ENCODE results near the gene MED13L. TPM values are rescaled to one million over a fixed set of nuclear protein-coding genes. Genes with fewer than 3 reads are reported as not detected.

The MED13L gene
- total and polyA plus RNA-seq, 2 donors (not counting 3 experiments of a cell fraction or from before 2014, with no cell fraction given) = 27.4 to 93.6 TPM

DNA sequence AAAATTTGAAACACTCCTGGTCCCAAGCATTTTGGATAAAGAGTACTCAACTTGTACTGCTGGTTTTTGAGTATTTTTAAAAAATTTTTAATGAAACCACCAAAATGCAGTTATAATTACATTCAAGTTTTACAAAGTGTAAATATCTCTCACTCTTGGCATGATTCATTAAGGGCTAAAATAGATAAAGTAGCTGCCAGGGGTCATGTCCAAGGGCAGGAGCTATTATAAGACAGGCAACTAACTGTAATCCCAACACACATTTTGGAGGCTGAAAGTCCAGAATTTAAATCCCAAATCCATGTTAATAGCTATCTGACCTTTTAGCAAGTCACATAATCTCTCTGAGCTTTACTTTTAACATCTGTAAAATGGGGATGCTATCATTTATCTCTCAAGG is 207.6 kb downstream of the MED13L start:
- TF ChIP-seq FOS (IDR thresholded peaks at IDR 0.05; ENCODE audit: borderline replicate concordance, insufficient read depth, low read length) (no peak), EZH2 (IDR thresholded peaks at IDR 0.05; ENCODE audit: borderline replicate concordance, low read depth, low read length, severe bottlenecking) (no peak), POLR2AphosphoS5 (IDR thresholded peaks at IDR 0.05; ENCODE audit: insufficient read depth, low read depth, low read length) (no peak), JUN (IDR thresholded peaks at IDR 0.05; ENCODE audit: borderline replicate concordance, insufficient read depth, insufficient read length, low read depth) (no peak), GATA2 (IDR thresholded peaks at IDR 0.05; ENCODE audit: insufficient read depth, insufficient read length, low read depth, low read length) (no peak), MYC (IDR thresholded peaks at IDR 0.05; ENCODE audit: low read depth, low read length) (no peak), POLR2A (IDR thresholded peaks at IDR 0.05; ENCODE audit: low read depth, low read length) (no peak)
- TF ChIP-seq, protein P1, sequence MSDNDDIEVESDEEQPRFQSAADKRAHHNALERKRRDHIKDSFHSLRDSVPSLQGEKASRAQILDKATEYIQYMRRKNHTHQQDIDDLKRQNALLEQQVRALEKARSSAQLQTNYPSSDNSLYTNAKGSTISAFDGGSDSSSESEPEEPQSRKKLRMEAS (IDR thresholded peaks at IDR 0.05; ENCODE audit: insufficient read depth, insufficient read length) = no peak
- TF ChIP-seq, protein P2, sequence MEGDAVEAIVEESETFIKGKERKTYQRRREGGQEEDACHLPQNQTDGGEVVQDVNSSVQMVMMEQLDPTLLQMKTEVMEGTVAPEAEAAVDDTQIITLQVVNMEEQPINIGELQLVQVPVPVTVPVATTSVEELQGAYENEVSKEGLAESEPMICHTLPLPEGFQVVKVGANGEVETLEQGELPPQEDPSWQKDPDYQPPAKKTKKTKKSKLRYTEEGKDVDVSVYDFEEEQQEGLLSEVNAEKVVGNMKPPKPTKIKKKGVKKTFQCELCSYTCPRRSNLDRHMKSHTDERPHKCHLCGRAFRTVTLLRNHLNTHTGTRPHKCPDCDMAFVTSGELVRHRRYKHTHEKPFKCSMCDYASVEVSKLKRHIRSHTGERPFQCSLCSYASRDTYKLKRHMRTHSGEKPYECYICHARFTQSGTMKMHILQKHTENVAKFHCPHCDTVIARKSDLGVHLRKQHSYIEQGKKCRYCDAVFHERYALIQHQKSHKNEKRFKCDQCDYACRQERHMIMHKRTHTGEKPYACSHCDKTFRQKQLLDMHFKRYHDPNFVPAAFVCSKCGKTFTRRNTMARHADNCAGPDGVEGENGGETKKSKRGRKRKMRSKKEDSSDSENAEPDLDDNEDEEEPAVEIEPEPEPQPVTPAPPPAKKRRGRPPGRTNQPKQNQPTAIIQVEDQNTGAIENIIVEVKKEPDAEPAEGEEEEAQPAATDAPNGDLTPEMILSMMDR (IDR thresholded peaks at IDR 0.05; ENCODE audit: extremely low read depth in 1 of 2, insufficient read depth in 1 of 2, low read depth in 1 of 2, low read length in 2 of 2) = no peak

More for the DNA sequence above, 207.6 kb downstream of the MED13L start:
- ChIA-PET POLR2A (interaction anchor here (0.5 kb wide), 1 partner anchor 456 kb away, joined by 3 read pairs; no protein-coding TSS in a partner anchor), CTCF (interaction anchor here (0.9 to 1.5 kb wide), 5 partner anchors 8 to 529 kb away, joined by 3 to 6 read pairs (median 4); no protein-coding TSS in a partner anchor)
- H3K27ac ChIP-seq (ENCODE audit: insufficient read depth, low read depth, low read length) = no peak overlapping the region
- H3K9me3 ChIP-seq (replicated peaks; ENCODE audit: control insufficient read depth, insufficient read depth, low read length) = no peaks in the 10 kb centered on the region
- FAIRE-seq (no peak), DNase-seq (ENCODE audit: low read depth, low spot score) (no peak)
- intact Hi-C loops (cut with micrococcal nuclease) (loop anchor here (5.0 kb wide), 1 partner anchor 52 kb away; no protein-coding TSS in a partner anchor), dilution Hi-C loops (cut with MboI; ENCODE audit: extremely low pct_ligation_motif_present, low sequenced_read_pairs) (no loop called here)
- no TSS peak for BruUV-seq (replicated peaks)
- no peak overlapping the region for H2AFZ ChIP-seq (ENCODE audit: low read depth, low read length)
- no peak overlapping the region for H3K4me2 ChIP-seq (ENCODE audit: insufficient read depth, low read length)
- H3K4me1 ChIP-seq (ENCODE audit: control insufficient read depth, extremely low read depth, insufficient read depth, low read length) = peaks cover 3% of the 10 kb centered on the region
- peaks cover 2% of the 10 kb centered on the region for H4K20me1 ChIP-seq (replicated peaks; ENCODE audit: control insufficient read depth, extremely low read depth, insufficient read depth, low read length)
- no peaks in the 10 kb centered on the region for H3K36me3 ChIP-seq (ENCODE audit: control insufficient read depth in 2 of 2, extremely low read depth in 1 of 2, insufficient read depth in 2 of 2, low read length in 2 of 2)
- no peaks in the 10 kb centered on the region for H3K27me3 ChIP-seq (ENCODE audit: control insufficient read depth in 2 of 2, insufficient read depth in 2 of 2, low read length in 2 of 2)
- peaks cover 20% of the 10 kb centered on the region for H3K79me2 ChIP-seq (ENCODE audit: control insufficient read depth, insufficient read depth, low read length)
- H3K9me1 ChIP-seq (replicated peaks; ENCODE audit: control insufficient read depth, extremely low read depth, insufficient read depth, low read length) = no peaks in the 10 kb centered on the region
- no peak overlapping the region for H3K4me3 ChIP-seq (replicated peaks in 1 of 3; ENCODE audit: insufficient read depth in 1 of 3, low read depth in 1 of 3, low read length in 3 of 3)
- no peak overlapping the region for H3K9ac ChIP-seq (replicated peaks; ENCODE audit: extremely low read depth, insufficient read depth, low read length)
